ENCODE measurements around the gene HSD17B14. TPM values are rescaled to one million over a fixed set of nuclear protein-coding genes. Genes with fewer than 3 reads are reported as not detected.

The HSD17B14 gene
- total and polyA plus RNA-seq, 4 donors, result 9.0 to 39.1 (median 15.3) TPM

DNA sequence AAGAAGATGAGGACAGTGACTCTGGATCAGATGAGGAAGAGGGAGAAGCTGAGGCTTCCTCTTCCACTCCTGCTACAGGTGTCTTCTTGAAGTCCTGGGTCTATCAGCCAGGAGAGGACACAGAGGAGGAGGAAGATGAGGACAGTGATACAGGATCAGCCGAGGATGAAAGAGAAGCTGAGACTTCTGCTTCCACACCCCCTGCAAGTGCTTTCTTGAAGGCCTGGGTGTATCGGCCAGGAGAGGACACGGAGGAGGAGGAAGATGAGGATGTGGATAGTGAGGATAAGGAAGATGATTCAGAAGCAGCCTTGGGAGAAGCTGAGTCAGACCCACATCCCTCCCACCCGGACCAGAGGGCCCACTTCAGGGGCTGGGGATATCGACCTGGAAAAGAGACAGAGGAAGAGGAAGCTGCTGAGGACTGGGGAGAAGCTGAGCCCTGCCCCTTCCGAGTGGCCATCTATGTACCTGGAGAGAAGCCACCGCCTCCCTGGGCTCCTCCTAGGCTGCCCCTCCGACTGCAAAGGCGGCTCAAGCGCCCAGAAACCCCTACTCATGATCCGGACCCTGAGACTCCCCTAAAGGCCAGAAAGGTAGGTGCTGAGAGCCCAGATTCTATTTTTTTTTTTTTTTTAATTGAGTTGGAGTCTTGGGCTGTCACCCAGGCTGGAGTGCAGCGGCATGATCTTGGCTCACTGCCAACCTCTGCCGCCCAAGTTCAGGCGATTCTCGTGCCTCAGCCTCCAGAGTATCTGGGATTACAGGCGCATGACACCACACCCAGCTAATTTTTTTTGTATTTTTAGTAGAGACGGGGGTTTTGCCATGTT, 38.2 kb upstream of the HSD17B14 start:
- no peaks in the 10 kb centered on the region for H3K9me3 ChIP-seq (ENCODE audit: control insufficient read depth in 4 of 4, insufficient read depth in 3 of 4, low read length in 3 of 4)
- WGBS, 2 donors, result 13 to 31% methylated on average over 17 of the region's 17 CpGs
- H3K36me3 ChIP-seq (ENCODE audit: control insufficient read depth in 4 of 4, insufficient read depth in 4 of 4, low read length in 4 of 4), result peaks cover 7 to 35% (median 29%) of the 10 kb centered on the region in 4 donors
- peak overlapping the region; percentile 99 to 100 for H3K27ac ChIP-seq (ENCODE audit: low read depth in 1 of 2, low read length in 1 of 2)
- TF ChIP-seq, protein P1, sequence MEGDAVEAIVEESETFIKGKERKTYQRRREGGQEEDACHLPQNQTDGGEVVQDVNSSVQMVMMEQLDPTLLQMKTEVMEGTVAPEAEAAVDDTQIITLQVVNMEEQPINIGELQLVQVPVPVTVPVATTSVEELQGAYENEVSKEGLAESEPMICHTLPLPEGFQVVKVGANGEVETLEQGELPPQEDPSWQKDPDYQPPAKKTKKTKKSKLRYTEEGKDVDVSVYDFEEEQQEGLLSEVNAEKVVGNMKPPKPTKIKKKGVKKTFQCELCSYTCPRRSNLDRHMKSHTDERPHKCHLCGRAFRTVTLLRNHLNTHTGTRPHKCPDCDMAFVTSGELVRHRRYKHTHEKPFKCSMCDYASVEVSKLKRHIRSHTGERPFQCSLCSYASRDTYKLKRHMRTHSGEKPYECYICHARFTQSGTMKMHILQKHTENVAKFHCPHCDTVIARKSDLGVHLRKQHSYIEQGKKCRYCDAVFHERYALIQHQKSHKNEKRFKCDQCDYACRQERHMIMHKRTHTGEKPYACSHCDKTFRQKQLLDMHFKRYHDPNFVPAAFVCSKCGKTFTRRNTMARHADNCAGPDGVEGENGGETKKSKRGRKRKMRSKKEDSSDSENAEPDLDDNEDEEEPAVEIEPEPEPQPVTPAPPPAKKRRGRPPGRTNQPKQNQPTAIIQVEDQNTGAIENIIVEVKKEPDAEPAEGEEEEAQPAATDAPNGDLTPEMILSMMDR (IDR thresholded peaks at IDR 0.05; ENCODE audit: control extremely low read depth, extremely low read depth), result no peak
- H3K27me3 ChIP-seq (ENCODE audit: control insufficient read depth in 3 of 3, insufficient read depth in 3 of 3, low read length in 2 of 3), result no peaks in the 10 kb centered on the region
- peak overlapping the region; percentile 90 for H3K4me3 ChIP-seq
- no peak for ATAC-seq (ENCODE audit: insufficient read depth, low FRiP score)
- H3K9ac ChIP-seq (ENCODE audit: insufficient read depth in 1 of 2, low read length in 2 of 2), result peak overlapping the region in 1 of 2 donors; percentile 98
- DNase-seq, result peak in 1 of 3 donors; percentile 46
- H3K4me1 ChIP-seq (ENCODE audit: control insufficient read depth in 5 of 5, insufficient read depth in 5 of 5, low read length in 5 of 5), result peaks cover 3 to 31% (median 15%) of the 10 kb centered on the region in 5 donors

DNA sequence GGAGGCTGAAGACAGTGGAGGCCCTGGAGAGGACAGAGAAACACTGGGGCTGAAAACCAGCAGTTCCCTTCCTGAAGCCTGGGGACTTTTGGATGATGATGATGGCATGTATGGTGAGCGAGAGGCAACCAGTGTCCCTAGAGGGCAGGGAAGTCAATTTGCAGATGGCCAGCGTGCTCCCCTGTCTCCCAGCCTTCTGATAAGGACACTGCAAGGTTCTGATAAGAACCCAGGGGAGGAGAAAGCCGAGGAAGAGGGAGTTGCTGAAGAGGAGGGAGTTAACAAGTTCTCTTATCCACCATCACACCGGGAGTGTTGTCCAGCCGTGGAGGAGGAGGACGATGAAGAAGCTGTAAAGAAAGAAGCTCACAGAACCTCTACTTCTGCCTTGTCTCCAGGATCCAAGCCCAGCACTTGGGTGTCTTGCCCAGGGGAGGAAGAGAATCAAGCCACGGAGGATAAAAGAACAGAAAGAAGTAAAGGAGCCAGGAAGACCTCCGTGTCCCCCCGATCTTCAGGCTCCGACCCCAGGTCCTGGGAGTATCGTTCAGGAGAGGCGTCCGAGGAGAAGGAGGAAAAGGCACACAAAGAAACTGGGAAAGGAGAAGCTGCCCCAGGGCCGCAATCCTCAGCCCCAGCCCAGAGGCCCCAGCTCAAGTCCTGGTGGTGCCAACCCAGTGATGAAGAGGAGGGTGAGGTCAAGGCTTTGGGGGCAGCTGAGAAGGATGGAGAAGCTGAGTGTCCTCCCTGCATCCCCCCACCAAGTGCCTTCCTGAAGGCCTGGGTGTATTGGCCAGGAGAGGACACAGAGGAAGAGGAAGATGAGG, 37.4 kb upstream of the HSD17B14 start:
- 31 to 55% methylated on average over 14 of the region's 14 CpGs for WGBS, 2 donors
- TF ChIP-seq, protein P1 (IDR thresholded peaks at IDR 0.05; ENCODE audit: control extremely low read depth, extremely low read depth), result no peak
- DNase-seq (peak in 2 of 3 donors; percentile 10 to 46), ATAC-seq (ENCODE audit: insufficient read depth, low FRiP score) (no peak)
- no peaks in the 10 kb centered on the region for H3K27me3 ChIP-seq (ENCODE audit: control insufficient read depth in 3 of 3, insufficient read depth in 3 of 3, low read length in 2 of 3)
- no peaks in the 10 kb centered on the region for H3K9me3 ChIP-seq (ENCODE audit: control insufficient read depth in 4 of 4, insufficient read depth in 3 of 4, low read length in 3 of 4)
- H3K36me3 ChIP-seq (ENCODE audit: control insufficient read depth in 4 of 4, insufficient read depth in 4 of 4, low read length in 4 of 4), result peaks cover 7 to 33% (median 28%) of the 10 kb centered on the region in 4 donors
- H3K4me3 ChIP-seq, result peak overlapping the region; percentile 90
- peak overlapping the region; percentile 99 to 100 for H3K27ac ChIP-seq (ENCODE audit: low read depth in 1 of 2, low read length in 1 of 2)
- H3K4me1 ChIP-seq (ENCODE audit: control insufficient read depth in 5 of 5, insufficient read depth in 5 of 5, low read length in 5 of 5), result peaks cover 3 to 34% (median 15%) of the 10 kb centered on the region in 5 donors
- peak overlapping the region; percentile 98 to 100 for H3K9ac ChIP-seq (ENCODE audit: insufficient read depth in 1 of 2, low read length in 2 of 2)

DNA sequence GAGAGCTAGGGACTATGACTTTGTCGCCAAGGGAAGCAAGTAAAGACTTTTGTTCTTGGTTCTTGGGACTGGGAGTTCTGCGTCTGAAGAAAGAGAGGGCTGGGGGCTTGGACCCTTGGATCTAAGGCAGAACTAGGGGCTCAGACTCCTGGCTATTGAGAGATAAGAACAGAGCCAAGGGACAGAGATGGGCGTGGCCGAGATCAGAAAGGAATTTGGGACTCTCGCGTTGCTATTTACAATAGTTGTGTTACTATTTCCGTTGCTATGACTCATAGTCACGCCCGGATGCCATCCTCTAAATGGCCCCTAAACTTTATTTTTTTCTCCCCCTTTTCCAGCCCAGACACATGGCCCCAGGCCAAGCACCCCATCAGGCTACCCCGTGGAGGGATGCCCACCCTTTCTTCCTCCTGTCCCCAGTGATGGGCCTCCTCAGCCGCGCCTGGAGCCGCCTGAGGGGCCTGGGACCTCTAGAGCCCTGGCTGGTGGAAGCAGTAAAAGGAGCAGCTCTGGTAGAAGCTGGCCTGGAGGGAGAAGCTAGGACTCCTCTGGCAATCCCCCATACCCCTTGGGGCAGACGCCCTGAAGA, 36.7 kb upstream of the HSD17B14 start:
- ATAC-seq (ENCODE audit: insufficient read depth, low FRiP score), result peak; percentile 66

More for the DNA sequence above, 36.7 kb upstream of the HSD17B14 start:
- Histone ChIP-seq H3K4me1 (ENCODE audit: control insufficient read depth in 5 of 5, insufficient read depth in 5 of 5, low read length in 5 of 5) (peaks cover 3 to 40% (median 19%) of the 10 kb centered on the region in 5 donors), H3K9ac (ENCODE audit: insufficient read depth in 1 of 2, low read length in 2 of 2) (peak overlapping the region; percentile 98 to 100), H3K27ac (ENCODE audit: low read depth in 1 of 2, low read length in 1 of 2) (peak overlapping the region; percentile 99 to 100), H3K36me3 (ENCODE audit: control insufficient read depth in 4 of 4, insufficient read depth in 4 of 4, low read length in 4 of 4) (peaks cover 7 to 31% (median 27%) of the 10 kb centered on the region in 4 donors), H3K9me3 (ENCODE audit: control insufficient read depth in 4 of 4, insufficient read depth in 3 of 4, low read length in 3 of 4) (no peaks in the 10 kb centered on the region), H3K27me3 (ENCODE audit: control insufficient read depth in 3 of 3, insufficient read depth in 3 of 3, low read length in 2 of 3) (no peaks in the 10 kb centered on the region), H3K4me3 (peak overlapping the region; percentile 90)
- TF ChIP-seq, protein P1 (IDR thresholded peaks at IDR 0.05; ENCODE audit: control extremely low read depth, extremely low read depth), result no peak
- peak; percentile 93 to 98 (median 97) for DNase-seq
- WGBS, 2 donors, result 2 to 3% methylated on average over 14 of the region's 14 CpGs
